Activated CD8-positive, alpha-beta memory T cell treated with anti-CD3 and anti-CD28 coated beads, Interleukin-2, amount 10 ng/mL, durations not matched to agents 7 days and 5 days (primary cell): Measurements from ENCODE around the gene CCDC201. TPM values are rescaled to one million over a fixed set of nuclear protein-coding genes. Genes with fewer than 3 reads are reported as not detected.
A peak's percentile ranks its signal among the peaks of the same experiment; 100 is the strongest.

Experiments used
- ATAC-seq: fragments of 150-1000 bp; cut with Tn5 transposase; one replicate; pipeline ENCODE4 v1.10.0; 2021; ENCODE audit warnings: moderate library complexity
- CTCF ChIA-PET: fragments of 350-600 bp; sonication (Branson Sonifier 250); formaldehyde crosslinking; loops from one replicate; lab custom pipeline; 2021; ENCODE audit warnings: antibody characterized with exemption; lab: Charles Lee
- DNase-seq: peaks from one replicate; pipeline ENCODE4 v3.0.0-alpha.2; 2020
- H3K27ac Mint-ChIP-seq: one replicate; pipeline ENCODE4 v1.8.0; 2021; ENCODE audit warnings: mild to moderate bottlenecking, mixed read lengths
- H3K27me3 Mint-ChIP-seq: one replicate; pipeline ENCODE4 v1.8.0; 2021; ENCODE audit warnings: mixed read lengths
- H3K36me3 Mint-ChIP-seq: one replicate; pipeline ENCODE4 v1.8.0; 2021; ENCODE audit warnings: mild to moderate bottlenecking, mixed read lengths
- H3K4me1 Mint-ChIP-seq: one replicate; pipeline ENCODE4 v1.8.0; 2021; ENCODE audit warnings: mixed read lengths
- H3K4me3 Mint-ChIP-seq: one replicate; pipeline ENCODE4 v1.8.0; 2021; ENCODE audit warnings: mild to moderate bottlenecking, moderate library complexity, mixed read lengths
- H3K9me3 Mint-ChIP-seq: one replicate; pipeline ENCODE4 v1.8.0; 2022; ENCODE audit warnings: low read depth, mixed read lengths
- total RNA-seq, 2 experiments: library from RNA; stranded (reverse); gene quantifications; one replicate each; pipeline ENCODE4 v1.2.3, GENCODE V29; 2021

The CCDC201 gene
- total RNA-seq, 2 experiments from 2014 or later, result not detected

- no peaks in the 10 kb centered on the region for H3K4me1 Mint-ChIP-seq
- no peak overlapping the region for H3K27ac Mint-ChIP-seq
- H3K27me3 Mint-ChIP-seq, result peaks cover 62% of the 10 kb centered on the region
- no peaks in the 10 kb centered on the region for H3K36me3 Mint-ChIP-seq
- no peak for DNase-seq
- no peaks in the 10 kb centered on the region for H3K9me3 Mint-ChIP-seq
- no peak for ATAC-seq
- H3K4me3 Mint-ChIP-seq, result no peak overlapping the region
- CTCF ChIA-PET, result interaction anchor here (0.7 to 1.9 kb wide), 6 partner anchors 9 to 1363 kb away, joined by 3 to 13 read pairs (median 5); no protein-coding TSS in a partner anchor
Observed at GRCh38 chr7:45890902-45891461, 18.1 kb upstream of the CCDC201 start.

- CTCF ChIA-PET, result interaction anchor here (0.7 to 1.9 kb wide), 6 partner anchors 8 to 1364 kb away, joined by 3 to 13 read pairs (median 5); no protein-coding TSS in a partner anchor
- Mint-ChIP-seq H3K27ac (no peak overlapping the region), H3K9me3 (no peaks in the 10 kb centered on the region), H3K27me3 (peaks cover 68% of the 10 kb centered on the region), H3K36me3 (no peaks in the 10 kb centered on the region), H3K4me1 (no peaks in the 10 kb centered on the region), H3K4me3 (no peak overlapping the region)
- ATAC-seq, result no peak
- no peak for DNase-seq
Observed at GRCh38 chr7:45890125-45890901, 17.4 kb upstream of the CCDC201 start.

GRCh38 chr7:45889367-45890067 is 16.6 kb upstream of the CCDC201 start:
- ATAC-seq (no peak), DNase-seq (no peak)
- no peak overlapping the region for H3K4me3 Mint-ChIP-seq
- H3K27me3 Mint-ChIP-seq, result peaks cover 68% of the 10 kb centered on the region
- H3K27ac Mint-ChIP-seq, result no peak overlapping the region
- CTCF ChIA-PET, result interaction anchor here (1.6 to 1.9 kb wide), 2 partner anchors 28 to 1198 kb away, joined by 8 to 13 read pairs; no protein-coding TSS in a partner anchor
- no peaks in the 10 kb centered on the region for H3K4me1 Mint-ChIP-seq
- H3K36me3 Mint-ChIP-seq, result no peaks in the 10 kb centered on the region
- no peaks in the 10 kb centered on the region for H3K9me3 Mint-ChIP-seq

- Mint-ChIP-seq H3K27me3 (peaks cover 63% of the 10 kb centered on the region), H3K4me1 (no peaks in the 10 kb centered on the region), H3K27ac (no peak overlapping the region), H3K9me3 (no peaks in the 10 kb centered on the region), H3K36me3 (no peaks in the 10 kb centered on the region), H3K4me3 (no peak overlapping the region)
- CTCF ChIA-PET, result no interaction called here
- DNase-seq (no peak), ATAC-seq (no peak)
Observed at GRCh38 chr7:45888993-45889366, 16.1 kb upstream of the CCDC201 start.

- Mint-ChIP-seq H3K4me3 (no peak within 1 kb of the TSS), H3K27ac (no peak within 1 kb of the TSS), H3K4me1 (no peaks in the 10 kb centered on the region), H3K27me3 (peaks cover 57% of the 10 kb centered on the region), H3K9me3 (no peaks in the 10 kb centered on the region), H3K36me3 (no peaks in the 10 kb centered on the region)
- CTCF ChIA-PET, result no interaction called here
- ATAC-seq, result peak; percentile 42
- DNase-seq, result no peak
Observed at GRCh38 chr7:45888185-45888992, 15.5 kb upstream of the CCDC201 start, which contains the start of gene IGFBP1. TSS of gene IGFBP1 (plus strand) at chr7:45888488. CDS start at chr7:45888653, 165 bp downstream.

GRCh38 chr7:45886931-45887667 is 14.2 kb upstream of the CCDC201 start:
- Mint-ChIP-seq H3K36me3 (no peaks in the 10 kb centered on the region), H3K4me1 (no peaks in the 10 kb centered on the region), H3K9me3 (no peaks in the 10 kb centered on the region), H3K27ac (no peak overlapping the region), H3K4me3 (no peak overlapping the region), H3K27me3 (peaks cover 55% of the 10 kb centered on the region)
- CTCF ChIA-PET, result no interaction called here
- no peak for ATAC-seq
- no peak for DNase-seq

GRCh38 chr7:45885264-45885882 is 12.5 kb upstream of the CCDC201 start:
- CTCF ChIA-PET, result interaction anchor here (1.1 kb wide), 1 partner anchor 32 kb away, joined by 3 read pairs; no protein-coding TSS in a partner anchor
- DNase-seq, result no peak
- ATAC-seq, result no peak
- H3K27me3 Mint-ChIP-seq, result peaks cover 43% of the 10 kb centered on the region
- H3K4me3 Mint-ChIP-seq, result no peak overlapping the region
- no peaks in the 10 kb centered on the region for H3K9me3 Mint-ChIP-seq
- H3K27ac Mint-ChIP-seq, result no peak overlapping the region
- H3K4me1 Mint-ChIP-seq, result no peaks in the 10 kb centered on the region
- no peaks in the 10 kb centered on the region for H3K36me3 Mint-ChIP-seq

- H3K36me3 Mint-ChIP-seq, result no peaks in the 10 kb centered on the region
- no peak overlapping the region for H3K4me3 Mint-ChIP-seq
- no peak overlapping the region for H3K27ac Mint-ChIP-seq
- H3K9me3 Mint-ChIP-seq, result no peaks in the 10 kb centered on the region
- peaks cover 32% of the 10 kb centered on the region for H3K27me3 Mint-ChIP-seq
- no peak for DNase-seq
- CTCF ChIA-PET, result interaction anchor here (1.1 kb wide), 1 partner anchor 33 kb away, joined by 3 read pairs; no protein-coding TSS in a partner anchor
- H3K4me1 Mint-ChIP-seq, result no peaks in the 10 kb centered on the region
- ATAC-seq, result no peak
Observed at GRCh38 chr7:45884136-45884535, 11.3 kb upstream of the CCDC201 start.

GRCh38 chr7:45882465-45882810 is 9.6 kb upstream of the CCDC201 start:
- ATAC-seq (no peak), DNase-seq (no peak)
- no peak overlapping the region for H3K4me3 Mint-ChIP-seq
- no peak overlapping the region for H3K27ac Mint-ChIP-seq
- H3K36me3 Mint-ChIP-seq, result no peaks in the 10 kb centered on the region
- H3K9me3 Mint-ChIP-seq, result no peaks in the 10 kb centered on the region
- CTCF ChIA-PET, result interaction anchor here (1.8 kb wide), 1 partner anchor 8 kb away, joined by 4 read pairs; no protein-coding TSS in a partner anchor
- no peaks in the 10 kb centered on the region for H3K4me1 Mint-ChIP-seq
- peaks cover 18% of the 10 kb centered on the region for H3K27me3 Mint-ChIP-seq

GRCh38 chr7:45881759-45882464 is 9.0 kb upstream of the CCDC201 start:
- CTCF ChIA-PET, result interaction anchor here (1.8 kb wide), 1 partner anchor 9 kb away, joined by 4 read pairs; no protein-coding TSS in a partner anchor
- H3K27me3 Mint-ChIP-seq, result peaks cover 12% of the 10 kb centered on the region
- no peak overlapping the region for H3K27ac Mint-ChIP-seq
- H3K9me3 Mint-ChIP-seq, result no peaks in the 10 kb centered on the region
- ATAC-seq (no peak), DNase-seq (no peak)
- H3K4me3 Mint-ChIP-seq, result no peak overlapping the region
- H3K4me1 Mint-ChIP-seq, result no peaks in the 10 kb centered on the region
- no peaks in the 10 kb centered on the region for H3K36me3 Mint-ChIP-seq

- H3K36me3 Mint-ChIP-seq, result no peaks in the 10 kb centered on the region
- H3K27ac Mint-ChIP-seq, result no peak overlapping the region
- peaks cover 6% of the 10 kb centered on the region for H3K27me3 Mint-ChIP-seq
- DNase-seq, result no peak
- H3K4me3 Mint-ChIP-seq, result no peak overlapping the region
- H3K9me3 Mint-ChIP-seq, result no peaks in the 10 kb centered on the region
- CTCF ChIA-PET, result no interaction called here
- no peak for ATAC-seq
- no peaks in the 10 kb centered on the region for H3K4me1 Mint-ChIP-seq
Observed at GRCh38 chr7:45881280-45881758, 8.4 kb upstream of the CCDC201 start.
